PC-3 (cell line): ENCODE data around the gene ST3GAL3.

Experiments used
- CTCF ChIP-seq: fragments of 300-600 bp; sonication (generic); conservative IDR thresholded peaks from 2 replicates; pipeline ENCODE4 v1.5.1; 2017; ENCODE audit warnings: antibody characterized with exemption, low read depth, mild to moderate bottlenecking, low read length
- EZH2 ChIP-seq: fragments of 300-600 bp; sonication (generic); IDR thresholded peaks from one replicate; pipeline ENCODE4 v1.6.1; 2017; ENCODE audit warnings: antibody characterized with exemption, mild to moderate bottlenecking, low read length; ENCODE audit not compliant: unreplicated experiment
- EZH2phosphoT487 ChIP-seq: fragments of 300-600 bp; sonication (generic); IDR thresholded peaks from 2 replicates; pipeline ENCODE4 v1.6.1; 2018; ENCODE audit warnings: mild to moderate bottlenecking, antibody characterized with exemption, low read length, borderline replicate concordance

- no peak for TF ChIP-seq CTCF
- no peak for TF ChIP-seq EZH2phosphoT487
- TF ChIP-seq EZH2: no peak
Observed at GRCh38 chr1:43731867-43732531, 24.7 kb downstream of the ST3GAL3 start.
